HepG2 (cell line): ENCODE measurements around the gene CTNNBL1. TPM values are rescaled to one million over a fixed set of nuclear protein-coding genes. Genes with fewer than 3 reads are reported as not detected.

Experiments
- ATF3 ChIP-seq: sonication (generic); formaldehyde crosslinking; IDR thresholded peaks from 2 replicates; pipeline ENCODE4 v1.4.0; 2020; ENCODE audit warnings: missing genetic modification reagents
- HMGXB4 ChIP-seq, 2 experiments: sonication (generic) in 1 of 2; formaldehyde crosslinking in 1 of 2; IDR thresholded peaks; 2 replicates each; pipeline versions ENCODE4 v1.4.0 to v1.6.1; 2018 to 2020; ENCODE audit warnings: missing genetic modification reagents in 2 of 2, borderline replicate concordance in 1 of 2, low read depth in 1 of 2, mild to moderate bottlenecking in 1 of 2, missing biosample characterization in 1 of 2
- HNRNPUL1 ChIP-seq: fragments of 200-400 bp; formaldehyde crosslinking; IDR thresholded peaks from 2 replicates; pipeline ENCODE4 v1.6.1; 2017; ENCODE audit warnings: low read depth, mild to moderate bottlenecking, low read length, moderate library complexity
- ISL2 ChIP-seq: sonication (generic); formaldehyde crosslinking; IDR thresholded peaks from 2 replicates; pipeline ENCODE4 v1.5.0; 2020; ENCODE audit warnings: missing genetic modification reagents
- RAD21 ChIP-seq: fragments of 450-650 bp; formaldehyde crosslinking; IDR thresholded peaks from 2 replicates; pipeline ENCODE4 v1.5.0; 2020; ENCODE audit warnings: mild to moderate bottlenecking
- STAT6 ChIP-seq: sonication (generic); formaldehyde crosslinking; IDR thresholded peaks from 2 replicates; pipeline ENCODE4 v1.4.0; 2020; ENCODE audit warnings: missing genetic modification reagents, mild to moderate bottlenecking, borderline replicate concordance
- ZBTB33 ChIP-seq: sonication (generic); formaldehyde crosslinking; IDR thresholded peaks from 2 replicates; pipeline ENCODE4 v1.4.0; 2020; ENCODE audit warnings: missing genetic modification reagents
- ZBTB42 ChIP-seq: sonication (generic); formaldehyde crosslinking; IDR thresholded peaks from 2 replicates; pipeline ENCODE4 v1.5.0; 2020; ENCODE audit warnings: mild to moderate bottlenecking, missing genetic modification reagents
- ZBTB43 ChIP-seq: sonication (generic); formaldehyde crosslinking; conservative IDR thresholded peaks from 2 replicates; pipeline ENCODE4 v1.4.0; 2020; ENCODE audit warnings: missing genetic modification reagents
- ZBTB7A ChIP-seq: sonication (generic); formaldehyde crosslinking; IDR thresholded peaks from 2 replicates; pipeline ENCODE4 v1.8.0; 2022; ENCODE audit warnings: mild to moderate bottlenecking, missing genetic modification reagents
- ZNF280D ChIP-seq: sonication (generic); formaldehyde crosslinking; IDR thresholded peaks from 2 replicates; pipeline ENCODE4 v1.5.1; 2020; ENCODE audit warnings: mild to moderate bottlenecking, missing genetic modification reagents
- ZNF350 ChIP-seq: sonication (generic); formaldehyde crosslinking; IDR thresholded peaks from 2 replicates; pipeline ENCODE4 v1.4.0; 2020; ENCODE audit warnings: mild to moderate bottlenecking, low read depth, missing genetic modification reagents, borderline replicate concordance
- ZNF703 ChIP-seq: sonication (generic); formaldehyde crosslinking; IDR thresholded peaks from 2 replicates; pipeline ENCODE4 v1.5.1; 2020; ENCODE audit warnings: missing genetic modification reagents, mild to moderate bottlenecking, moderate library complexity, borderline replicate concordance
- ZZZ3 ChIP-seq: sonication (generic); formaldehyde crosslinking; IDR thresholded peaks from 2 replicates; pipeline ENCODE4 v1.4.0; 2020; ENCODE audit warnings: missing genetic modification reagents, mild to moderate bottlenecking, borderline replicate concordance
- polyA plus RNA-seq, 8 experiments: library from polyadenylated mRNA; depleted of rRNA in 3 of 8; stranded (reverse) in 7 of 8; unstranded in 1 of 8; fragments of >200 nt; fragmentation: Illumina TruSeq in 4 of 8; extraction: Trizol in 4 of 8; gene quantifications; 2 replicates each; pipeline versions ENCODE4 v1.2.1 to v1.2.3, GENCODE V29; 2011 to 2016; ENCODE audit warnings: low read depth in 4 of 8, missing spikeins in 1 of 8, mixed read lengths in 1 of 8; ENCODE audit not compliant: insufficient read depth in 1 of 8
- total RNA-seq, 5 experiments: library from RNA; depleted of rRNA; stranded (reverse); fragments of >200 nt; fragmentation: Illumina TruSeq; extraction: Trizol; gene quantifications; 2 replicates each; pipeline ENCODE4 v1.2.3, GENCODE V29; 2016; ENCODE audit warnings: low read depth in 1 of 5

CTNNBL1 gene
- total and polyA plus RNA-seq, 2 of the 13 experiments (the other 11 are each of a cell fraction or from before 2014, with no cell fraction given) = 49.3 to 94.6 TPM

- TF ChIP-seq HMGXB4 (CRISPR knock-in tag; IDR thresholded peaks at IDR 0.05; ENCODE audit: borderline replicate concordance in 1 of 2, low read depth in 1 of 2) (peak; percentile 89 to 94; a peak in 3 of 4 replicates), ATF3 (CRISPR knock-in tag) (peak; percentile 53), ZNF350 (CRISPR knock-in tag) (peak; percentile 99), ZZZ3 (CRISPR knock-in tag) (peak; percentile 80; the same call in 1 of the 2 replicates), HNRNPUL1 (no peak; the same call in 1 of the 2 replicates), ZBTB33 (no peak), ZNF280D (peak; percentile 58; the same call in 1 of the 2 replicates), ZNF703 (CRISPR knock-in tag) (no peak), STAT6 (CRISPR knock-in tag) (0 out of 2 replicates have a peak, but pooled peaks have one; percentile 90), ZBTB42 (CRISPR knock-in tag) (no peak), ZBTB43 (CRISPR knock-in tag) (peak; percentile 64; the same call in 1 of the 2 replicates), RAD21 (CRISPR knock-in tag) (peak; percentile 54; the same call in 1 of the 2 replicates), ZBTB7A (no peak), ISL2 (CRISPR knock-in tag) (peak; percentile 72)
These were observed at the start of gene CTNNBL1 (continued) for GRCh38 chr20:37693635-37694626.
